ENCODE results near the gene FAM161B.

- TF ChIP-seq CTCF (IDR thresholded peaks at IDR 0.05) (no peak), POLR2A (IDR thresholded peaks at IDR 0.05) (no peak)
Measured at GRCh38 chr14:73944432-73945158, 5.3 kb downstream of the FAM161B start.
